Stimulated activated naive CD8-positive, alpha-beta T cell treated with anti-CD3 and anti-CD28 coated beads, Interleukin-15, Interleukin-2, amounts not matched to agents 100 U/mL and 50 U/mL, for 24 hours (primary cell): ENCODE results near the gene EVPLL.
"Not testable (repeated sequence)": the region's sequence is repeated elsewhere in the genome, so short reads cannot be mapped to it uniquely, and the experiment has no call there.

Experiments
- ATAC-seq: fragments of 150-1000 bp; cut with Tn5 transposase; one replicate; pipeline ENCODE4 v1.10.0; 2021
- DNase-seq: peaks from one replicate; pipeline ENCODE4 v3.0.0; 2021

EVPLL gene

DNA sequence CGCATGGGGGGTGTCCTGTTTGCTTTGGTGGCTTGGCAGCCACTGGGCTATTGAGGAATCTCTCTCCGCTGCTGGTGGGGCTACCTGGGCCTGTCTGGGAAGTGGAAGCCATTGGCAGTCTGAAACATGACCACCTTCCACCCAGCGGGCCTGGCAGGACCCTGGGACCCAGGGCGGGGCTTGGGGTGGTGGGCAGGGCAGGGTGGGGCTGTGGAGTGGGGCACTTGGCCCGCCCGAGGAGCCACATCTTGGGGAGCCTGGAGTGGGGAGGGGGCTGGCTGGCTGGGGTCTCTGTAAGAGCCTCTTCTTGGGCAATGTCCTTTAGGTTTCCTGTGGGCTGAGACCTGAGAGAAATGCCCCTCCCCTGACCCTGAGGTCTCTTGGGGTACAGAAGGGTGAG is 48.0 kb downstream of the EVPLL start:
- DNase-seq, ATAC-seq: not testable (repeated sequence)

DNA sequence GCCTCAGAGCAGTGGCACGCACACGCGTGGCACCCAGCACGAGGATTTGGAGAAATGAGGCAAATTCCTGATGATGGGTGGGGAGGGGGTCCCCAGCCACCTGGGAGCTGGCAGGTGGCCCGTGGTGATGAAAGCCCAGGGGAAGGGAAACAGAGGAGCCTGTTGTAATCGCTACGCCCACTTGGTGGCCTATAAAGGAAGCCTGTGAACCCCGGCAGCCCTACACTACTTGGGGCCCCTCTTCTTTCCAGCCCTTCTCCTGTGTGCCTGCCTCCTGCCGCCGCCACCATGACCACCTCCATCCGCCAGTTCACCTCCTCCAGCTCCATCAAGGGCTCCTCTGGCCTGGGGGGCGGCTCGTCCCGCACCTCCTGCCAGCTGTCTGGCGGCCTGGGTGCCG is 49.1 kb downstream of the EVPLL start:
- ATAC-seq, result peak; percentile 46

DNA sequence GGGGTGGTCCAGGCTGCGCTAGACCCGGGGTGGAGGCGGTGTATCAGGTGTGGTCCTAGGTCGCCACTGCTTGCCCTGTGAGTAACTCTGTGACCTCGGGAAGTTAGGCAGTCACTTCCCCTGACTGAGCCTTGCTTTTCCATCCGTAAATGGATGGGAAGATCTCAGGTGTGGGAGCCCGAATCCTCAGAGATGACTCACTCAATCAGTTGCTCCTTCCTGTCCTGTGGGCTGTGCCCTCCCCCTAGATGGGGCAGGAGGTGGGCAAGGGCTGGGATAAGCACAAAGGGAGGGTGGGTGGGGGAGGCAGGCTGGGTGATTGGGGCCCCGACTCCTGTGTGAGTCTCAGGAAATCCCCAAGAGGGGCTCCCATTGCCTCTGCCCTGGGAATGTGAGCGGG is 54.6 kb downstream of the EVPLL start:
- not testable (repeated sequence) for ATAC-seq, DNase-seq

More for the DNA sequence above, 49.1 kb downstream of the EVPLL start:
- not testable (repeated sequence) for DNase-seq
